SK-N-MC (cell line): ENCODE measurements around the gene MUS81.

Experiments
- EZH2 ChIP-seq: fragments of 200-600 bp; sonication (generic); IDR thresholded peaks from one replicate; pipeline ENCODE4 v1.6.1; 2017; ENCODE audit warnings: antibody characterized with exemption
- FOXP2 ChIP-seq: optimal IDR thresholded peaks from 2 replicates; pipeline ENCODE3; 2011; ENCODE audit warnings: mild to moderate bottlenecking, moderate library complexity; ENCODE audit not compliant: insufficient read depth; ENCODE audit errors: extremely low read length, control extremely low read depth
- POLR2AphosphoS5 ChIP-seq: IDR thresholded peaks from 2 replicates; pipeline ENCODE4 v1.6.1; 2012; ENCODE audit warnings: mild to moderate bottlenecking, low read depth, low read length, borderline replicate concordance

DNA sequence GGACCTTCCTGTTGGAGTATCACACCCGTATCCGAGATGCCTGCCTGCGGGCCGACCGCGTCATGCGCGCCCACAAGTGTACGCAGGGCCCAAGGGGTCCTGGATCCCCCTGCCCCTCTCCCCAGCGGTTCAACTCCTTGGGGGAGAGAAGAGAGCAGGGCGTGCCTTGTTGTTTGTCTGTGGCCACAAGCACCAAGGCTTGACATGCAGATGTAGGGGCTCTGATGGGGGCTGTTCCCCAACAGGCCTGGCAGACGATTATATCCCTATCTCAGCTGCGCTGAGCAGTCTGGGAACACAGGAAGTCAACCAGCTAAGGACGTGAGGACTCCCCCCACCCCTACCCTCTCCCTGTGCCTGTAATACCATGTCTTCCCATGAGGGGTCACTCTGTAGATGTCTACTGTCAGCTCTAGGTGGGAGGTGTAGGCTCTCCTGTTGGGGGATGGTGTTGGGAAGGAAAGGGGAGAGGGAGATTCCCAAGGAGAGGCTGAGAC, 9.1 kb upstream of the MUS81 start:
- TF ChIP-seq POLR2AphosphoS5 (peak; percentile 28; the same call in 1 of the 2 replicates), EZH2 (no peak), FOXP2 (no peak)
